Thoracic aorta (tissue), 2 donors: Measurements from ENCODE around the gene DCTN3. TPM values are rescaled to one million over a fixed set of nuclear protein-coding genes. Genes with fewer than 3 reads are reported as not detected.

Experiments used
- ATAC-seq: fragments of 150-250 bp; one replicate; pipeline ENCODE4 v1.8.0; 2017; ENCODE audit warnings: low read depth; ENCODE audit not compliant: insufficient number of reproducible peaks, low FRiP score
- DNase-seq: peaks from one replicate; pipeline ENCODE4 v3.0.0-alpha.2; 2020; ENCODE audit warnings: low spot score
- H3K27ac ChIP-seq, 2 donors: fragments of 200-600 bp; sonication (generic); 1 replicate in 1 of 2; 2 replicates in 1 of 2; pipeline ENCODE4 v1.5.1; 2016; ENCODE audit warnings: mild to moderate bottlenecking in 2 of 2, moderate library complexity in 2 of 2
- H3K27me3 ChIP-seq: fragments of 200-600 bp; sonication (generic); replicated peaks from 2 replicates; pipeline ENCODE4 v1.6.0; 2016; ENCODE audit warnings: mild to moderate bottlenecking; ENCODE audit not compliant: insufficient read depth
- H3K36me3 ChIP-seq: fragments of 200-600 bp; sonication (generic); one replicate; pipeline ENCODE4 v1.5.1; 2016
- H3K4me1 ChIP-seq, 2 donors: fragments of 200-600 bp; sonication (generic); 1 replicate in 1 of 2; 2 replicates in 1 of 2; pipeline versions ENCODE4 v1.5.1 to v1.6.0; 2016; ENCODE audit warnings: low read depth in 2 of 2, mild to moderate bottlenecking in 1 of 2; ENCODE audit not compliant: control insufficient read depth in 1 of 2
- H3K4me3 ChIP-seq: fragments of 200-600 bp; sonication (generic); 2 replicates; pipeline ENCODE4 v1.5.1; 2016; ENCODE audit warnings: mild to moderate bottlenecking
- H3K9me3 ChIP-seq: fragments of 200-600 bp; sonication (generic); 2 replicates; pipeline ENCODE4 v1.5.1; 2016
- CTCF ChIP-seq: fragments of 200-600 bp; sonication (generic); IDR thresholded peaks from one replicate; pipeline ENCODE4 v1.5.1; 2019; ENCODE audit warnings: antibody characterized with exemption
- total RNA-seq, 2 donors: library from RNA; depleted of rRNA; stranded (reverse); fragments of >200 nt; gene quantifications; one replicate each; pipeline versions ENCODE4 v1.1.0 to v1.2.3, GENCODE V29; 2016

DCTN3 gene
- total RNA-seq, 2 donors from 2014 or later: 48.1 to 70.4 TPM

- H3K27ac ChIP-seq: peak overlapping the region; percentile 5 to 100
- no peaks in the 10 kb centered on the region for H3K9me3 ChIP-seq
- TF ChIP-seq CTCF: no peak
- H3K4me1 ChIP-seq: peaks cover 7 to 31% of the 10 kb centered on the region in 2 donors
- ATAC-seq (no peak), DNase-seq (no peak)
- peaks cover 26% of the 10 kb centered on the region for H3K36me3 ChIP-seq
- no peaks in the 10 kb centered on the region for H3K27me3 ChIP-seq
- H3K4me3 ChIP-seq: no peak overlapping the region
These were observed 43.0 kb upstream of the DCTN3 start for GRCh38 chr9:34663303-34663605.

GRCh38 chr9:34662526-34663302 lies 42.4 kb upstream of the DCTN3 start, which contains the start of gene CCL27:
TSS of gene CCL27 (minus strand) at chr9:34662657. CDS start at chr9:34662633, 24 bp downstream.
- no peak for TF ChIP-seq CTCF
- H3K9me3 ChIP-seq: no peaks in the 10 kb centered on the region
- ATAC-seq (no peak), DNase-seq (no peak)
- no peaks in the 10 kb centered on the region for H3K27me3 ChIP-seq
- H3K27ac ChIP-seq: peak within 1 kb of the TSS; percentile 5 to 100
- peaks cover 7 to 31% of the 10 kb centered on the region in 2 donors for H3K4me1 ChIP-seq
- no peak within 1 kb of the TSS for H3K4me3 ChIP-seq
- peaks cover 26% of the 10 kb centered on the region for H3K36me3 ChIP-seq

GRCh38 chr9:34659592-34660253 lies 39.4 kb upstream of the DCTN3 start:
- Histone ChIP-seq H3K27me3 (no peaks in the 10 kb centered on the region), H3K4me1 (peaks cover 6 to 31% of the 10 kb centered on the region in 2 donors), H3K27ac (no peak overlapping the region), H3K4me3 (no peak overlapping the region), H3K9me3 (no peaks in the 10 kb centered on the region), H3K36me3 (peaks cover 30% of the 10 kb centered on the region)
- DNase-seq: no peak
- no peak for TF ChIP-seq CTCF
- no peak for ATAC-seq

- no peak for ATAC-seq
These were observed 38.2 kb upstream of the DCTN3 start for GRCh38 chr9:34658461-34658860.

More at GRCh38 chr9:34658461-34658860, 38.2 kb upstream of the DCTN3 start:
- no peak for DNase-seq
- H3K4me3 ChIP-seq: no peak overlapping the region
- peaks cover 17 to 31% of the 10 kb centered on the region in 2 donors for H3K4me1 ChIP-seq
- peaks cover 30% of the 10 kb centered on the region for H3K36me3 ChIP-seq
- H3K27ac ChIP-seq: no peak overlapping the region
- no peaks in the 10 kb centered on the region for H3K27me3 ChIP-seq
- TF ChIP-seq CTCF: no peak
- no peaks in the 10 kb centered on the region for H3K9me3 ChIP-seq
